Activated naive CD4-positive, alpha-beta T cell treated with anti-CD3 and anti-CD28 coated beads, Interleukin-2, amount 50 U/mL, for 16 hours (primary cell): ENCODE data around the gene AKAP8L.

ENCODE experiments used
- DNase-seq: peaks from one replicate; pipeline ENCODE4 v3.0.0-alpha.2; 2020

Gene AKAP8L

DNA sequence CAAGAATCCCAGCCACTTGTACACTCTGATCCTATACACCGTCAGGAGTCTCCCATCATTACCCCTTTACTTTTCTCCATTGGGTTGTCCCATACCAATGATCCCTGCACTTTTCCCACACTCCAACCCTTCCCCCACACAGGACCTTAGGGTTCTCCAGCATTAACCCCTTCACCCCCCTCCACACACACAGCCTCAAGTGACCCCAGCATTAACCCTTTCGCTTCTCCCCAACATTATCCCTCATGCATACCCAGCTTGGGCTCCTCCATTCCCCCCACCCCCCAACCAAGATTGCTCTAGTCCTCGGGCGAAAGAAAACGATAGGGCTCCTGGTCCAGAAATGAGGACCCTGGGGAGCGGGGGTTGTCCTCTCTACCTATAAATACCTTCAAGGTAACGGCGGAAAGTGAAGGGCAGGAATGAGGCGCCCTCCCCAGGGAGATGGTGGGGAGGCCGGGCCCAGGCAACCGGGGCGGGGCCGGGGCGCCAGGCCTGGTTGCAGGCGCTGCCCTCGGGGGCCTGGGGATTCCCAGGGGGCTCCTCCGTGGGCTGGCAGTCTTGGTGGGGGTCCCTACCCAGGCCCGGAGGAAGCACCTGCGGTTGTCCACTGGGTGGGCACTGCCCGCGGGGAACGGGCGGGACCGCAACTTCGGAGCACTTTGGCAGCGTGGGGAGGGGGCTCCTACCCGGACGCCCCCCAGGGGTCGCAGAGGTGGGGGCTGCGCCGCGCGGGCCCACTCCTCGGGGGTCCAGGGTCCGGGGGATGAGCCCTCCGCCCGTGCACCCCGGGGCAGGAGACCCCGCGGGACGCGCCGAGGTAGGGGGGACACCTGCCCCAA, 30.2 kb upstream of the AKAP8L start:
- DNase-seq: no peak

DNA sequence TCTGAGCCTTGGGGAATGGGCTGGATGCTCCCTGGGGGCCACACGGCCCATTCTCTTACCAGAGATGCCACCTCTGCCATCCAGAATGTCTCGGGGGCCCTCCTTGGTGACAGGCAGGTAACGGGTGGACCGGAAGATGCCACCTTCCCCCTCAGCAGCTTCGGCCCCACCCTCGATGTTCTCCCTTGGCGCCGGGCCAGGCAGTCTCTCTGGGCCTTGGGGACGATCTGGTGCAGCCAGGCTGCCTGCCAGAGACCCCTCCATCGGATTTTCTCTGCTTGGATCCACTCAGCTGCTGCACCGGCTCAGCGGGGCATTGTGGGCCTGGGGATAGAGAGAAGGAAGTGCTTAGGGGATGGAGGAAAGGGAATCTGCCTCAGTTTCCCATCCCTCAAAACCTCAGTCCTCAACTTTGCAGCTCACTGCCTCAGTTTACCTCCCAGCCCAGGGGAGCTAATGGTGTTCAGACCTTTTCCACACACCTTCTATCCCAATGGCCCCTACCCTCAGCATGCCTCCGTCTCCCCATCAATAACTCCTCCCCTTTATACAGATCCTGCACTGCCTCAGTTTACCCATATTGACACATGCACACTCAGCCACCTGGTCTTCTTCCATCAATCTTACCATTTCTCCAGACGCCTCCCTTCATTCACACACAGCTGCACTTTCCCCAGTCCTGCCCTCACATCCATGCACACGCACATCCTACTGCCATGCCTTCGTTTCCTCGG, 29.4 kb upstream of the AKAP8L start:
- no peak for DNase-seq

DNA sequence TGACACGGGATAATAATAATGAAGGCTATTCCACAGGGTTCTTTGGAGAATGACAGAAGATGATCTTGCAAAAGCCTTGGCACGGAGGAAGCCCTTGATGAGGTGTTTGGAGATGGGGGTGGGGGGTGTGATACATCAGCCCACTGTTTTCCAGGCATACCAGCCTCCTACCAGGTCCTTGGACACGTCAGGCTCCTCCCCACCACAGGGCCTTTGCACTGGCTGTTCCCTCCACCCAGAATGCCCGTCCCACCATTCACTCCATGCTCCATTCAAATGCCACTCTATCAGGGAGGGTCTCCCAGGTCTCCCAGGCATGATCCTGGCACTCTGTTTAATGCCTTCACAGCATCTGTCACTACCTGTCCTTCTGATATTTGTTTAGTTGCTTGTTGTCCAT, 28.3 kb upstream of the AKAP8L start:
- no peak for DNase-seq

DNA sequence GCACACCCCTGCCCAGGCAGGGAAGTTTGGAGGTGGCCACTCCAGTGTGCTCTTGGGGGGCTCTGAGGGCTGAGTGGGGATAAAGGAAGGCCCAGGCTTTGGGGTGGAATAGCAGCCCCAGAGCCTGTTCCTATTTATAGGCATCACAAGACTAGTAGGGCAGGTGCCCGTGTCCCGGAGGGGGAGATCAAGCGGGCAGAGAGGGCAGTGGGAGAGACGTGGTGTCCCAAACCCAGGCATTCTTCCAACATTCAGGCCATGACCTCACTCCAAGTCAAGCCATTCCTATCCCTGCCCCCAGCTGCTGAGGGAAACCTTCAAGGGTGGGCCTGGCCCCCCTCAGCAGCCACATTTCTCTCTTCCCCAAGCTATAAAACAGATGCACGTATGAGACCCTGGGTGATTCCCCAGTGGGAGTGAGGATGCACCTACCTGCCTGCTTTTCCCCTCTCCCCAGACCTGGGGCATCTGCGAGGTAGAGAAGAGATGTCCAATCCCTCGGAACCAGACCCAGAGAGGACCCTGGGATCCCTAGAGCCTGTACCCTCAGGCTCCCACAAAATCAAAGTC, 27.1 kb upstream of the AKAP8L start:
- DNase-seq: no peak

DNA sequence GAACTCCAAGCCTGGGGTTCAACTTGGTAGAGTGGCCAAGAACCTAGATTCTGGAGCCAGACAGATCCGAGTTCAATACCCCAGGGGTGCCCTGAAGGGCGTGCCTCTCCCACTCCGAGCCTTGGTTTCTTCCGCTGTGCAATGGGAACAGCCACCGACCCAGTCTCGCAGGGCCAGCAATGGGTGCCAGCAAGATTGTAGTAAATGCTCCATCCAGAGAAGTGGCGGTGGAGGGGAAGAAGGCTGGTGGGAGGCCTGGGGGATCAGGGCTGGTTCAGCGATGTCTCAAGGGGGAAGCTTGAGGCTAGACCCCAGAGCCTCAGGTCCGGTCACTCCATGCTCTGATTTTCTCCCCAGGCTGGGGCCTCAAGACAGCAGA, 26.4 kb upstream of the AKAP8L start:
- DNase-seq: no peak

DNA sequence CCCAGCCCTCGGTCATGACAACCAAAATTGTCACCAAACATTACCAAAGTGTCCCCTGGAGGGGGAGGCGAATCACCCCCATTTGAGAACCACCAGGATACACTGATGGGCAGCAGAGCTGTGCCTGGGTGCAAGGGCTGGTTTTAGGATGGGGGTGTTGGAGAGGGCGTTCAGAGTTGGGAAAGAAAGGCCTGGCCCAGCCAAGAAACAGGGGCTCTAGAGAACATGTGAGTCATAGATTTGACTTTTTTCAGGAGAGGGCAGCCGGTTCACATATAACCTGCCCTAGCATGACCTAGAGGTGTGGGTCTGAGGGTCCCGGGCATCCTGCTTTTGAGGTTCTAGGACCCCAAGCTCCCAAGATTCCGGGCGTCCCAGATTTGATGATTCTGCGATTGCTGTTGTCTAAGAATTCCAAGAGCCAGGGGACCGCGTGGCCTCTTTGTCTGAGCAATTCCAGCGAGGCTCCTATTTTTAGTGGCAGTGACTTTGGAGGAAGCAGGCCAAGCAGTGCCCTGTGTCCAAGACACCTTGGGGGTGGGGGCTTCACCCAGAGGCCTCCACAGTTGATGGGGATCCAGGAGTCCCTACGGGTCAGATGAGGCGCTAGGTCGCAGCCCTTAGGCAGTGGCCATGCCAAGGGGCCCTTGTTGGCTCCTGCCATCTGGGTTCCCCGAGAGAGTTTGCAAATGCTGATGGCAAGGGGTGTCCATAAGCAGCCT, 25.9 kb upstream of the AKAP8L start:
- no peak for DNase-seq

DNA sequence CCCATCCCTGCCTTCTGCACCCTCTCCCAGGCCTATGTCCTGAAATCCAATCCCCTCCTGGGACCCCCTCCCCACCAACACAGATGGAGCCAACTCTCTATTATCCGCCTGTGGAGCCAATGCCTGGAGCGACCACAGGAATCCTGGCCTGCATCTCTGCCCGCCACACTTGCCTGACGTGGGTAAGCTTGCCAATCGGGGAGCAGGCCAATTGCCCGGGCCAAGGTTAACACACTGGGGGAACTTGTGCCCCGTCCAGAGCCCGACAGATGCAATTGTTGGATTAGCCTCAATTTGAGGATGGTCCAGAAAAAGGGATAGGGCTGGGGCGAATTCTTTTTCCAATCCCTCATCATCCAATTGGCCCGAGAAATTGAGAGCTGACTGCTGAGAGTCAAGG, 25.1 kb upstream of the AKAP8L start:
- no peak for DNase-seq

DNA sequence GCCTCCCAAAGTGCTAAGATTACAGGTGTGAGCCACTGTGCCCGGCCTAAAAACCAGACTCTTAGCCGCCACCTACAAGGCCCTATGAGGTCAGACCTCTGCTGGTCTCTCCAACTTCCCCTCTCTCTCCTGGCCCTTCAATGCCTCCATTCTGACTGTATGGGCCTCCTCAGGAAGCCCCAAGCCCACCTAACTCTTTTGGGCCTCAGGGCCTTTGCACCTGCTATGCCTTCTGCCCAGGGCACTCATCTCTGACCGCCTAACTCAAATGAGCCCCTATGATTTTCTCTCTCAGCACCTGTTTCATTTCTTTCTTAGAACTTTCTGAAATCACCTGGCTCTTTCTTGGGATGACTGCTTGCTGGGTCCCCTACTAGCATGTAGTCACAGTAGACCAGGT, 24.5 kb upstream of the AKAP8L start:
- DNase-seq: no peak

DNA sequence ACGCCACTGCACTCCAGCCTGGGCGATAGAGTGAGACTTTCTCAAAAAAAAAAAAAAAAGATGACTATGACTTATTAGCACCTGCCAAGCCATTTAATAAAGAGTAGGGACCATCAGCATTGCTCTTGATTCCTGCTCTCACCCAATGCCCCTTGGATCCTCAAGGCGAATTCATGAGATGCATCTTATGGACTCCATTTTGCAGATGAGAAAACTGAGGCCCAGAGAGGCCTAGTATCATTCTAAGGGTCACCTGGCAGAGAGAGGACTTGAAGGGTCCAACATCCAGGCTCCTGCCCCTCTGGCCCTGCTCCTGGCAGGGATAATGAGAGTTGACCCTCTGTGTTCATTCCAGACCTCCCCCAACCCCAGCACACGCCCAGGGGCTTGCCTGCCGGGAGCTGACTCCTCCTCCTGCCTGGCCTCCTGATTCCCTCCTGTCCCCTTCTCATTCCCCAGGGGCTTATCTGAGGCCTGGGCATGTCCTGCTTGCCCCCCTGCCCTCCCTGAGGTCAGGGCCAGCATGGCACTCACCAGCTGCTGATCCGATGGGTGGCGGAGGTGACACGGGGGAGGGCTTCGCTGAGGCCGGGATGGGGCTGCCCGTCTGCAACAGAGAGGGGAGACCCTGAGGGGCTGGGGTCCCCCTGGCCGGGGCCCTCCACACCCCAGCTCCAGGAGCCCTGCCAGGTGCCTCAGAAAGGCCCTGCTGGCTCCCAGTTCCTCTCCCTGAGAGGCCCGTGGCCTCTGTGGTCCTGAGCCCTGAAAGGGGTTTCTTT, 23.5 kb upstream of the AKAP8L start:
- no peak for DNase-seq

DNA sequence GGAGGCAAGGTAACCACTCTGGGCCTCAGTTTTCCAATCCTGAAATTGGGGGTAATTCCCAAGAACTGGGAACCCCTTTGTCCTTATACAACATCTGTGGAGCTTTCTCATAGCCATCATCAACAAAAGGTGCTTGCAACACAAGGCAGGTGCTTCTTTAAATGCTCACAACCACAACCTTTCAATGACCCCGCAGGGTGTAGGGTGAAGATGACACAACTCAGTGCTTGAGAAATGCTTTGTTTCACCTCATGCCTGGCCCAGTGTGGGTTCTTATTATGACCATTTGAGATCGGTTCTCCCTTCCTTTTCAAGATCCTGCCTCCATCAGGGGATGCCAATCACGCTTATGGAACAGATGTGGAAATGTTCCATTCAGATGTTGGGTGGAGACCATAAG, 22.5 kb upstream of the AKAP8L start:
- DNase-seq: no peak

DNA sequence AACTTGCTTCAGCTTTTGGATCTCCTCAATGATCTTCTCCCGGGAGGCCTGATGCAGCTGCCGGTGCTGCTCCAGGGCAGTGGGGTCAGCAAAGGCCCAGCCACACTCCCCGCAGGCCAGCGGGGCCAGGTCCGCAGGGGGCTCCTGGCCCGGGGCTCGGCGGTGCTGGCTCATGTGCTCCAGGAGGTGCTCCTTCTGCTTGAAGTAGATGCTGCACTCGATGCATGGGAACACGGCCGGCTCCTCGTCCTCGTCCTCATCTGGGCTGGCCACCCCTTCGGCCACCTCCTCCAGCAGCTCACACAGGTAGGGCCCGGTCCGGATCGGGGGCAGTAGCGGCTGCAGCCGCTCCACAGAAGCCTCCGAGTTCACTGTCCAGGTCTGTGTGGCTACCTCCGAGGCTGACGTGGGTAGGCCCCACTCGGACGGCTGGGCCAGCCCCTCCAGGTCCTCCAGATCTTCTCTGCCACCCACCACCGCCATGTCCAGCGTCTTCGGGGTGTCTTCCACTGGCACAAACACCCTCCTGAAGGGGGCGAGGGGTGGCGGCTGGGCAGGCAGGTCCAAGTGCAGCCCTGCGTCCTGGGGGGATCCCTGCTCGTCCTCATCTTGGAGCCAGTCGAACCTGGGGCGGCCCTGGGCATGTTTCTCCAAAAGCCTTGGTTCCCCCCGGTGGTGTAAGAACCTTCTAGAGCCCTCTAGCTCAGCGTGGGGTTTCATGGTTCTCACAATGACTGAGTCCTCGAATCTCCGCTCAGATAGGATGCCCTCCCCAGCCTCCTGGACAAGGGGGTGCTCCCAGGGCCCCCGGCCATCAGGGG, 21.2 kb upstream of the AKAP8L start:
- no peak for DNase-seq

DNA sequence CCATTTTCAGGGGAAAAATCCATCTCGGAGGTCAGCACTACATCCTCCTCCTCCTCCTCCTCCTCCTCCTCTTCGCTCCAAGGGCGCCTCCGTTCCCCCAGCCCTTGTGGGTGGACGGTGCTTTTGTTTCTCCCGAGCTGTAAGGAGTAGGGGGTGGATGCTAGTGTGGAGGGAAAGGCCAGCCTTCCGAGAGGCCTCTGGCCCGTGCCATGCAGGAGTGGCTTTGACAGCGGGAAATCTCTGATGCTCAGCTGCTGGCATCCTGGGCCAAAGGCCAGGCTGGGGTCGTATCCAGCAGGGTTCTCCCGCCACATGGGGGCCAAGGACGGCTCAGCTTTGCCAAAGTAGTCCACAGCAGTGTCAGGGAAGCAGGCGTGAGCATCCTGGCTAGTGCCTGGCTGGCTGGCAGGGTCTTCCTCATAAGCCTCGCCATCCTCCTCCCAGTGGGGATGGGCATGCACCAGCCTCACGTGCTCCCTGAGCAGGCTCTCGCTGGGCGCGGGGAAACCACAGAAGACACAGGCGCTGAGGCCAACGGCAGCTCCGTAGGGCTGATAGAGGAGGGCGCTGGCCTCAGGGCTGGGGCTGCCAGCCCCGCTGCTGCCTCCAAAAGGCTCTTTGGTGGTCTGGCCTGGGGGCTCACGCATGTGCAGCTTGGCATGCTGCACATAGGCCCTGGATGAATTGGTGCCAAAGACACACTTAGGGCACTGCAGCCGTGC, 20.5 kb upstream of the AKAP8L start:
- DNase-seq: no peak

DNA sequence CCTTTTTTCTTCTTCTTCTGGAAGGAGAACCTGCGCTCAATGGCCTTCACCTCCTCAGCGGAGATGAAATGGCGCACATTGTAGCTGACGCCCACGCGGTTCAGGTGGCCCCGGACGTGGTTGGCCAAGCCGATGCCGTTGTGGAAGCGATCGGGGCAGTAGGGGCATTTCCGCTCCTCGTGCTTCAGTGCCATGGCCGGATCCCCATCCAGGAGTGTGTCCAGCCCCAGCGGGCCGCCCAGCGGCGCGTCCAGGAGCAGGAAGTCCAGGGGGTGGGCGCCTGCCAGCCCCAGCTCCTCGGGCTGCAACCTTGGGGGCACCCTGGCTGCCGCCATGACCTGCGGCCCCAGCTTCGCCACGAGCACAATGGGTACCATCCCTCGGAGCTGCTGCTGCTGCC, 19.8 kb upstream of the AKAP8L start:
- no peak for DNase-seq

DNA sequence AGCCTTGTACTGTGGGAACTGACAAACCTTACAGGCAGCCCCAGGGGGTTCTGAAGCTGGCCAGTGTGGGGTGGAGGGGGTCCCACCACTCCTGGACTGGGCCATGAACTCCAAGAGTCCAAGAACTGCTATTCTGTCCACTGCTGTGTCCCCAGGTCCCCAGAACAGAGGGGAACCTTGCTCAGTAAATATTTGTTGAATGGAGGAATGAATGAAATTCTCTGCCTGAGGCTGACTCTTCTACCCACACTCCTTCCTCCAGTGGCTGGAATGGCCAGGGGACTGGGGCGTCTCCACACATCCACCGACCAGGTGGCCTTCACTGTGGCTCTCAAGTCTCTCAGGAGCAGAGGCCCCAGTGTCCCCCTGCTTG, 19.3 kb upstream of the AKAP8L start:
- no peak for DNase-seq

DNA sequence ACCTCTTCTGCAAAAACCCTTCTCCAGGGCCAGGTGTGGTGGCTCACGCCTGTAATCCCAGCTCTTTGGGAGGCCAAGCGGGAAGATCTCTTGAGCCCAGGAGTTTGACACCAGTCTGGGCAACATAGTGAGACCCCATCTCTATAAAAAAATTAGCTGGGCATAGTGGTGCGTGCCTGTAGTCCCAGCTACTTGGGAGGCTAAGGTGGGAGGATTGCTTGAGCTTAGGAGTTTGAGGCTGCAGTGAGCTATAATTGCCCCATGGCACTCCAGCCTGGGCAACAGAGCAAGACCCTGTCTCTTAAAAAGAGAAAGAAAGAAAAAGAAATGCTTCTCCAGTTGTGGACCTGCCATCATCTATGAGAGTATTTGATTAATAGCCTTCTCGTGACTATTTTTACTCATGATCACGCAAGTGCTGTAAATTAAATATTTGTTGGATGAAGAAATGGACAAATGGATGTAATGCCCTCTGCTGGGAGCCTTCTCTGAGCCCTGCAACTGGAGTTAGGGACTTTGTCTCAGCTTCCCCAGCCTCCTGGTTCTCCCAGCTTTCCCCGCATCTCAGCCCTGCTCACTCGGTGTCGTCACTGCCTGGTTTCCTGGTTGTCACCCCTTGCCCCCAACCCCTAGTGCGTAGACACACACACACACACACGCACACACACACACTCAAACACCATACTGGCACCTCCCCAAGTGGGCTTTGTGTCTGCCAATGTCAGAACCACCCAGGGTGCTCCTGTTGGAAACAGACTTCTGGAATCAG, 18.8 kb upstream of the AKAP8L start:
- no peak for DNase-seq

DNA sequence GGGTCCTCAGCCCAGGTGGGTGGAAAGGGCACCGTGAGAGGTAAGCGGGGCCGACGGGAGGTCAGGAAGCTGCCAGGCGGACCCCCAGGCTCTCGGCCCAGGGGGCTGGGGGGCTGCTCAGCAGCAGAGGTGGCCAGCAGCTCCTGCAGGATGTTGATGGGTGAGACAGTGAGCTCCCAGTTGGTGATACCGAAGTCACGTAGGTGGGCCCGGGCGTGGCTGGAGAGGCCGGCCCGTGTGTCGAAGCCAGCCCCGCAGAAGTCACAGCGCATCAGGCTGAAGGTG, 18.0 kb upstream of the AKAP8L start:
- no peak for DNase-seq

DNA sequence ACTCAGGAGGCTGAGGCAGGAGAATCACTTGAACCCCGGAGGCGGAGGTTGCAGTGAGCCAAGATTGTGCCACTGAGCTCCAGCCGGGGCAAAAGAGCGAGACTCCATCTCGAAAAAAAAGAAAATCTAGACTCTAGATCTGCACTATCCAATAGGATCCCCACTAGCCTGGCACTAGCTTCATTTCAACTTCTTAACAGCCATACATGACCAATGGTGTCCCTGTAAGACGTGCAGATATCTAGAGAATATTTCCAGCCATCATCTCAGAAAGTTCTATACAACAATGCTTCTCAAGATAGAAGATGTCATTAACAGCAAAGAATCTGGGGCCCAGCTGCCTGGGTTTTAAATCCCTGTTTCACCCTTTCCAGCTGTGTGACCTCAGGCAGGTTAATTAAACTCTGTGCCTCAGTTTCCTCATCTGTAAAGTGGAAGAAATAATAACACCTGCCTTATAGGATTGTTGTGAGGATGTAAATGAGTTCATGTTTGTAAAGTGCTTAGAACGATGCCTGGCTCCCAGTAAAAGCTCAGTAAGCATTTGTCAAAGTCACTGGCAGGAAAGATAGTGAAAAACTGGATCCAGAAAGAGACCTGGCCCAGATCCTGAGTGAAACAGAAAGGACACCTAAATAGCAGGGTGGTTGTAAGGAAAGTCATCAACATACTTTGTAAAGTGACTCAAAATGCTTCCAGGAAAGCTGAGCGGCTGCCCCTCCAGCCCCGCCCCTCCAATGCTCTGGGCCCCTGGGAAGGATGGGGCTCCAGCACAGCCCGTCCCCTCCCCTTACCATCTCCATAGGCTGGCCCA, 17.4 kb upstream of the AKAP8L start:
- DNase-seq: no peak

DNA sequence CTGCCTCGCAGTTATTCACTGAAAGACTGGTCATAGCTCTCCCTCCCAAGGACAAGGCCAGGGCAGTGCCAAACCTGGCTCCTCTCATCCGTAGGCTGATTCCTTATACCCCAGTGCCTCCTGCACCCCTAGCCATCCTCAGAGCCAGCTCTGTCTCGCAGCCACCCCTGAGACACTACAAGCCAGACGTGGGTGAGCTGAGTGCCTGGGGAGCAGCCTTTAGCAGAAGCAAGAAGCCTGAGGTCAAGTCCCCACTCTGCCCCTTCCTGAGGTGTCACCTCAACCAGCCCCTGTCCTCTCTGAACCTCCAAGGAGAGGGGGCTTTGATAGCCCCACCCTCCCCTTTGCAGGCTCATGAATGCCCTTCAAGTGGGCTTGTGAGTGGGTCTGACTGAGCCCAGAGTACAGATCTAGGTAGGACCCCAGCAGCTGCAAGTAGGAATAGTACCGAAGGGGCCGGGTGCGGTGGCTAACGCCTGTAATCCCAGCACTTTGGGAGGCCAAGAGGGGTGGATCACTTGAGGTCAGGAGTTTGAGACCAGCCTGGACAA, 14.8 kb upstream of the AKAP8L start:
- DNase-seq: no peak
